ENCODE results near the gene QRFP. TPM values are rescaled to one million over a fixed set of nuclear protein-coding genes. Genes with fewer than 3 reads are reported as not detected.
A peak's percentile ranks its signal among the peaks of the same experiment; 100 is the strongest.

QRFP gene
- total and polyA plus RNA-seq, 8 donors = not detected

DNA sequence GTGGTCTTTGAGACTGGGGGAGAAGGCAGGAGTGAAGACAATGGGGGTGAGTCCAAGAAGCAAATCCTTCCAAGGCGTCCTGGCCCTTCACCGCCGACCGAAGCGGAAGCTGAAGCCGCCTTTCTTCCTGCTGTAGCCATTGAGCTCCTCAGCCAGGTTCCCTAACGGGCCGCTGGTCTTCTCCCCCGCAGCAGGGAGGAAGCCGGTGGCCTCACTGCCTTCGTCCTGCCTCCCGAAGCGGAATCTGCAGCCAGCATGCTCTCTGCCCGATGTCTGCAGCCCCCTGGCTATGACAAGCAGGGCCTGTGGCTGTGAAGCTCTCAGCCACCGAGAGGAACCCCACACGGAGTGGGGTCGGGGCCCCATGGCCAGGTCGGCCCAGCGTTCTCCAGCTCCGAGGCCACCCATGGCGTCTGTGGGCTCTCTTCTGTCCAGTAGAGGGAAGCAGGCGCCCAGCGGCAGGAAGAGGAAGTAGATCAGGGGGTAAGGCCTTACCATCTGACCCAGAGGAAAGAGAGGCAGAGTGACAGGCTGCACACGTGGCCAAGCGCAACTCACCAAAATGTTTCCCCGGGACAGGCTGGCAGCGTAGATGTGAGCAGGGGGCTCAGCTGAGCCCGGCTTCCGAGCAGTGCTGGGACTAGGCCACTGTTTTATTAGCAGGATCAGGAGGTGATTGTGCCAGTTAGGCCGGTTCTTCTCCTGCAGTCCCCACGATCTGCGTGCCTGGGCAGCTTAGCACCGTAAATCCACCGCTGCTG is 3.1 kb downstream of the QRFP start:
- Histone ChIP-seq H3K36me3 (peaks cover 0 to 18% (median 5%) of the 10 kb centered on the region in 3 donors), H3K4me3 (no peak overlapping the region), H3K27me3 (no peaks in the 10 kb centered on the region), H3K27ac (no peak overlapping the region), H3K4me1 (no peaks in the 10 kb centered on the region), H3K9me3 (no peaks in the 10 kb centered on the region)
- 86 to 88% methylated on average over 31 to 34 of the region's 34 CpGs for WGBS, 2 donors
- TF ChIP-seq, protein P1, sequence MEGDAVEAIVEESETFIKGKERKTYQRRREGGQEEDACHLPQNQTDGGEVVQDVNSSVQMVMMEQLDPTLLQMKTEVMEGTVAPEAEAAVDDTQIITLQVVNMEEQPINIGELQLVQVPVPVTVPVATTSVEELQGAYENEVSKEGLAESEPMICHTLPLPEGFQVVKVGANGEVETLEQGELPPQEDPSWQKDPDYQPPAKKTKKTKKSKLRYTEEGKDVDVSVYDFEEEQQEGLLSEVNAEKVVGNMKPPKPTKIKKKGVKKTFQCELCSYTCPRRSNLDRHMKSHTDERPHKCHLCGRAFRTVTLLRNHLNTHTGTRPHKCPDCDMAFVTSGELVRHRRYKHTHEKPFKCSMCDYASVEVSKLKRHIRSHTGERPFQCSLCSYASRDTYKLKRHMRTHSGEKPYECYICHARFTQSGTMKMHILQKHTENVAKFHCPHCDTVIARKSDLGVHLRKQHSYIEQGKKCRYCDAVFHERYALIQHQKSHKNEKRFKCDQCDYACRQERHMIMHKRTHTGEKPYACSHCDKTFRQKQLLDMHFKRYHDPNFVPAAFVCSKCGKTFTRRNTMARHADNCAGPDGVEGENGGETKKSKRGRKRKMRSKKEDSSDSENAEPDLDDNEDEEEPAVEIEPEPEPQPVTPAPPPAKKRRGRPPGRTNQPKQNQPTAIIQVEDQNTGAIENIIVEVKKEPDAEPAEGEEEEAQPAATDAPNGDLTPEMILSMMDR (IDR thresholded peaks at IDR 0.05) = no peak
- peak in 2 of 6 donors; percentile 38 to 57 for DNase-seq
- intact Hi-C loops (cut with DNase I) = no loop called here
- ATAC-seq = peak in 3 of 4 donors; percentile 21 to 66 (median 57)
- FAIRE-seq = no peak

DNA sequence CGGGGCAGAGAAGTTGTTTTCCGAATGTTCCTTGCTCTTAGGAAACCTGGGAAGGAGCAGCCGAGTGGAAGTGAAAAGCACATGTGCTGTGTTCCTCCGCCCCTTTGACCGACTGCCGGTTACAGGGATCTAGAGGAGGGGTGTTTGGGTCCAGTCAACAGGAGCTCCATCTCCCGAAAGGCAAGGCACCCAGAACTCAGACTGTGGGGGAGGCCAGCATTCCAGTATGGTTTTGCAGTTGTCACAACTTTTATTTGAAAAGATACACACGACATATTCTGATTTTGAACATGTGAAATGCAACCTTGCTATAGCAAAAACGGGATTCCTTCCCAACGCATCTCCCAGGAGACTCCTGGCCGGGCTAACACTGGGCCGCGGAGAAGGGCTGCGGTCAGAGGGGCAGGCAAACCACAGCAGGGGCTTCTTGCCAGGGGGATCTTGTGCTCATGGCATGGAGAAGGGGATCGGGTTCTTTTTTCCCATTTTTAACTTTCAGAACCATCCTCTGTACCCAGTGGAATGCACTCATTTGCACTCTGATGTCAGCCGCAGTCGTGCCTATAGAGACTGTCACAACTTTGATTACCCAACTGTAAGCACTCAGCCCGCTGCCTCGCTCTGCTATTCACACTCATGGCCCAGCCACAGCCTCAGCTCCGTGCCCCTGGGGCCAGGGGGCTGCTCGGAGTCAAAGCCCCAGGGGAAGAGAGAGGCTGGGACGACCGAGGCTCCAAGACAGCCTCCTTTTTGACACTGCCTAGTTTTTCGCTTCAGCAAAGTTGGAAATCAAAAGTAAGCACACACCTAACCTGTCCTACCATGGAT is 3.9 kb downstream of the QRFP start:
- intact Hi-C loops (cut with DNase I) = no loop called here
- no peak overlapping the region for H3K27ac ChIP-seq
- no peaks in the 10 kb centered on the region for H3K27me3 ChIP-seq
- no peaks in the 10 kb centered on the region for H3K9me3 ChIP-seq
- no peak for FAIRE-seq
- TF ChIP-seq, protein P1 (IDR thresholded peaks at IDR 0.05) = no peak
- H3K36me3 ChIP-seq = peaks cover 0 to 18% (median 7%) of the 10 kb centered on the region in 3 donors
- 90 to 93% methylated on average over 24 of the region's 24 CpGs for WGBS, 2 donors
- H3K4me3 ChIP-seq = no peak overlapping the region
- no peak for DNase-seq
- no peaks in the 10 kb centered on the region for H3K4me1 ChIP-seq
- no peak for ATAC-seq

DNA sequence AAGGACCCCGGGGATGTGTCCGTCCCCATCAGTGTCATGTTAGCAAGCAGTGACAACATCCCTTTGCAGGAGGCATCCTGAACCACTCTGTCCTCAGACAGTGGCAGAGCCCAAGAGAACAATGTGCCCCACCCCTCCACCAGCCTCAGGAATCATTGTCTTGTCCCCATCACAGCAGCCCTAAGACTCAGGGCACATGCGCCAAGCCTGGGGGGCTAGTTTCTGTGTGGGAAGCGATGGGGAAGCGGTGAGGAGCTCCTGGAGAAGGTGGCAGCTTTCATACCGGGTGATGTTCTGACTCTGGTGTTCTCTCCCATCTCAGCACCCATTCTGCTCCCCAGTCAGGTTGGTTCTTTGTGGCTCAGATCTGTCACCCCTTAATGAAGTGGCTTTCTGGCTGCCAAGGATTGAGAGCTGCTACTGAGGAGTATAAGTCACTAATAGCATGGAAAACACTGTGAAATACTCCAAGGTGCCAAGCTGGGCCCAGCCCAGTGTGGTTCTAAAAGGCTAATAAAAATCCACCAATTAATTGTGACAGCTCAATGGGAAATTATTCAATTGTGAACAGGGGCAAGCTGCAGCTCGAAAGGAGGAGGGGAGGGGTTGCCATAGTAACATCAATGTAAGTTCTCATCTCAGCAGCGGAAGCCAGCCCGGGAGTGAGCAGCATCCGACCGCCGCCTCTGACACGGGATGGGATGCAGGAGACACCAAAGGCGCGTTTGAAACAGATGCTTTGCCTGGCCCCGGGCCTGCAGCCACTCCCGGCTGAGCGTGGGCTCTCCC is 4.7 kb downstream of the QRFP start:
- WGBS, 2 donors = 90 to 91% methylated on average over 18 of the region's 18 CpGs
- Histone ChIP-seq H3K27ac (no peak overlapping the region), H3K9me3 (no peaks in the 10 kb centered on the region), H3K27me3 (no peaks in the 10 kb centered on the region), H3K36me3 (peaks cover 0 to 26% (median 9%) of the 10 kb centered on the region in 3 donors), H3K4me1 (no peaks in the 10 kb centered on the region), H3K4me3 (no peak overlapping the region)
- TF ChIP-seq, protein P1 (IDR thresholded peaks at IDR 0.05) = no peak
- no peak for DNase-seq
- no peak for ATAC-seq
- intact Hi-C loops (cut with DNase I) = no loop called here
- no peak for FAIRE-seq

DNA sequence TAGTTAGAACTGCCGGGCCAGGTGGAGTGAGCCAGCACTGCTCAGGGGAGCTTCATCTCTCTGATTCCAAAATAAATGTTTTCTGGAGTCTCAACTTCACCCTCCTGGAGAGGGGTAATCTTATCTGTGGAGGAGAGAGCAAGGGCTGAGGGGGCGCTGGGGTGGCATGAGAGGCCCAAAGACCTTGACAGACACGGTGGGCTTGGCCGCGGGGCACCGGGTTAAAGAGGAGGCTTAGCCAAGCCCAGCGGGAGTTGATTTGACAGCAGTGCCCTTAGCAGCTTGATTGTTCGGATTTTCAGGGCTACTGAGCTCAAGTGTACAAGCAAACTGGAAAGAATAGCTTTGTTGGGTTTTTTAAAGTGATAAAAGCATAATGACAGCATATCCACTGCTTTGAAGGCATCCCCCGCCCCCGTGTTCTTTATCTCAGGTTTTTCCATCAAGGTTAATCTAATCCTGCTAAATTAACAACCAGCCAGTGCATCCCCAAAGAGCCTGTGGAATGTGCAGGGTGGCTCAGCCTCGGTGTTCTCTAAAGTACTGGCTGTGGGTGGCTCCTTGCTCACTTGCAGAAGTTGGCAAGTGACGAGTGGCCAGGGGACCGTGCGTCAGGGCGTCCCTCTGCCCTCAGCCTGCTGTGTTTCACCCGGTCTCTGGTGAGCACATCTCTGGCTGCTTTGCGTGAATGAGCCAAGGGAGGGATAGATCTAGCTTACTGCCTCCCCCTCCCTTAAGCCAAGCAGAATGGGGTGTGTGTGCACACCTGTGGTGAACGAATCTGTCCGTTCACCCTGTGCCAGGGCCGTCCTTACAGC is 5.5 kb downstream of the QRFP start:
- Histone ChIP-seq H3K4me3 (no peak overlapping the region), H3K36me3 (peaks cover 2 to 31% (median 15%) of the 10 kb centered on the region in 3 donors), H3K27ac (no peak overlapping the region), H3K9me3 (no peaks in the 10 kb centered on the region), H3K4me1 (no peaks in the 10 kb centered on the region), H3K27me3 (no peaks in the 10 kb centered on the region)
- TF ChIP-seq, protein P1 (IDR thresholded peaks at IDR 0.05) = no peak
- FAIRE-seq (no peak), ATAC-seq (no peak), DNase-seq (peak in 1 of 6 donors; percentile 21)
- WGBS, 2 donors = 86 to 88% methylated on average over 20 of the region's 20 CpGs
- intact Hi-C loops (cut with DNase I) = no loop called here
